PC-3 (cell line): ENCODE data around the gene CLASP1. TPM values are rescaled to one million over a fixed set of nuclear protein-coding genes. Genes with fewer than 3 reads are reported as not detected.

Experiments used
- ATAC-seq: fragments of 200-7000 bp; cut with Tn5 transposase; 2 replicates; pipeline ENCODE4 v1.9.1; 2020; ENCODE audit warnings: mild to moderate bottlenecking, moderate library complexity
- BruUV-seq: library from RNA; stranded (reverse); fragments of 400-500 nt; replicated peaks from 2 replicates; lab custom pipeline; 2021; lab: Mats Ljungman, UMichigan
- CTCF ChIA-PET: fragments of 300-600 bp; sonication (Branson Sonifier 250); formaldehyde crosslinking; loops from one replicate; lab custom pipeline; 2022; ENCODE audit warnings: antibody characterized with exemption; lab: Charles Lee
- POLR2A ChIA-PET: fragments of 300-600 bp; sonication (Branson Sonifier 250); formaldehyde crosslinking; loops from one replicate; lab custom pipeline; 2022; ENCODE audit warnings: antibody characterized with exemption; ENCODE audit not compliant: unreplicated experiment; lab: Charles Lee
- DNase-seq: peaks from one replicate; pipeline ENCODE4 v3.0.0-alpha.2; 2015
- H2AFZ ChIP-seq: fragments of 300-600 bp; sonication (generic); 2 replicates; pipeline ENCODE4 v1.6.0; 2016; ENCODE audit warnings: antibody characterized with exemption, low read length
- H3F3A ChIP-seq: fragments of 300-600 bp; sonication (generic); one replicate; pipeline ENCODE4 v1.6.0; 2017; ENCODE audit warnings: antibody characterized with exemption, low read length, control low read depth, mild to moderate bottlenecking; ENCODE audit not compliant: unreplicated experiment
- H3K27ac ChIP-seq: fragments of 300-600 bp; sonication (generic); 2 replicates; pipeline ENCODE4 v1.5.1; 2016; ENCODE audit warnings: mild to moderate bottlenecking, low read length
- H3K27me3 ChIP-seq: fragments of 300-600 bp; sonication (generic); 2 replicates; pipeline ENCODE4 v1.6.1; 2016; ENCODE audit warnings: low read length, mixed read lengths
- H3K36me3 ChIP-seq: fragments of 300-600 bp; sonication (generic); 2 replicates; pipeline ENCODE4 v1.6.1; 2016; ENCODE audit warnings: low read depth, mixed run types, low read length, mixed read lengths
- H3K4me1 ChIP-seq: fragments of 300-600 bp; sonication (generic); 2 replicates; pipeline ENCODE4 v1.5.1; 2016; ENCODE audit warnings: low read length; ENCODE audit not compliant: insufficient read depth
- H3K4me2 ChIP-seq: fragments of 300-600 bp; sonication (generic); 2 replicates; pipeline ENCODE4 v1.6.0; 2016; ENCODE audit warnings: low read length
- H3K4me3 ChIP-seq: fragments of 300-600 bp; sonication (generic); 2 replicates; pipeline ENCODE4 v1.5.1; 2016; ENCODE audit warnings: mild to moderate bottlenecking, low read length, mixed read lengths
- H3K79me2 ChIP-seq: fragments of 300-600 bp; sonication (generic); 2 replicates; pipeline ENCODE4 v1.6.1; 2017; ENCODE audit warnings: low read length, mixed read lengths
- H3K9ac ChIP-seq: fragments of 300-600 bp; sonication (generic); 2 replicates; pipeline ENCODE4 v1.6.0; 2016; ENCODE audit warnings: mild to moderate bottlenecking, low read length
- H3K9me2 ChIP-seq: fragments of 300-600 bp; sonication (generic); replicated peaks from 2 replicates; pipeline ENCODE4 v1.6.1; 2016; ENCODE audit warnings: mixed run types, low read length, mixed read lengths
- H3K9me3 ChIP-seq: fragments of 300-600 bp; sonication (generic); 2 replicates; pipeline ENCODE4 v1.6.1; 2016; ENCODE audit warnings: low read length, mixed read lengths
- H4K20me1 ChIP-seq: fragments of 300-600 bp; sonication (generic); 2 replicates; pipeline ENCODE4 v1.6.1; 2016; ENCODE audit warnings: low read length, mixed read lengths
- CTCF ChIP-seq: fragments of 300-600 bp; sonication (generic); conservative IDR thresholded peaks from 2 replicates; pipeline ENCODE4 v1.5.1; 2017; ENCODE audit warnings: antibody characterized with exemption, low read depth, mild to moderate bottlenecking, low read length
- EZH2 ChIP-seq: fragments of 300-600 bp; sonication (generic); IDR thresholded peaks from one replicate; pipeline ENCODE4 v1.6.1; 2017; ENCODE audit warnings: antibody characterized with exemption, mild to moderate bottlenecking, low read length; ENCODE audit not compliant: unreplicated experiment
- EZH2phosphoT487 ChIP-seq: fragments of 300-600 bp; sonication (generic); IDR thresholded peaks from 2 replicates; pipeline ENCODE4 v1.6.1; 2018; ENCODE audit warnings: mild to moderate bottlenecking, antibody characterized with exemption, low read length, borderline replicate concordance
- intact Hi-C: fragments of 100-400 bp; cut with micrococcal nuclease; formaldehyde crosslinking; loops from 2 replicates; pipeline ENCODE4 v1.9.0; 2023
- total RNA-seq: library from RNA; depleted of rRNA; stranded (reverse); fragments of >200 nt; gene quantifications from 2 replicates; pipeline ENCODE4 v1.2.3, GENCODE V29; 2014

CLASP1 gene
- total RNA-seq, 1 experiment from 2014 or later = 24.3 TPM

DNA sequence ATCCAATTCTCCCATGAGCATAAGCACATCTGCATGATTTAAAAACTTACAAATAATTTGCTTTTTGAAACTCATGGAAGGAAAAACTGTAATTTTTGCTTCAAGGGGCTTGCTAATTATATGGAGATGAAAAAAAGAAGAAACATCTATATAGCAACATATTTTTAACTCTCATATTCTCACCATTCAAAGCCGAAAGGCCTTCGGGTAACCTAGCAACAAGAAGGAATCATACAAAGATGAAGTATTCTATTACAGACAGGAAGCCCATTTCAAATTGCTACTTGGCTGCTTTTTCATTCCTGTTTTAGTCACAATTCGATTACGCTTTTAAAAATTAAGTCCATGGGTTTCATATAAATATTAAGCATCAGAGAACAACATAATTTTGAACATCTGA, 157.7 kb downstream of the CLASP1 start:
- TF ChIP-seq CTCF = no peak
- no peak for TF ChIP-seq EZH2phosphoT487
- no peak for TF ChIP-seq EZH2
- H3K27me3 ChIP-seq = no peaks in the 10 kb centered on the region
- H3K9me2 ChIP-seq = no peaks in the 10 kb centered on the region
- DNase-seq (no peak), ATAC-seq (no peak)
- no peak overlapping the region for H3K4me3 ChIP-seq
- no peak overlapping the region for H2AFZ ChIP-seq
- H3F3A ChIP-seq = no peaks in the 10 kb centered on the region
- ChIA-PET CTCF (no interaction called here), POLR2A (no interaction called here)
- no peaks in the 10 kb centered on the region for H3K36me3 ChIP-seq
- H3K79me2 ChIP-seq = no peaks in the 10 kb centered on the region; the same call in 1 of the 2 replicates
- intact Hi-C loops = no loop called here
- BruUV-seq = no TSS peak
- H3K9ac ChIP-seq = no peak overlapping the region
- peaks cover 8% of the 10 kb centered on the region for H3K4me1 ChIP-seq
- H3K27ac ChIP-seq = no peak overlapping the region
- H4K20me1 ChIP-seq = no peaks in the 10 kb centered on the region
- H3K4me2 ChIP-seq = no peak overlapping the region
- no peaks in the 10 kb centered on the region for H3K9me3 ChIP-seq

- H3K4me3 ChIP-seq = no peak overlapping the region
- no TSS peak for BruUV-seq
- ChIA-PET POLR2A (no interaction called here), CTCF (no interaction called here)
- H3K79me2 ChIP-seq = peaks cover 3% of the 10 kb centered on the region; the same call in 1 of the 2 replicates
- H3K9ac ChIP-seq = no peak overlapping the region
- H3K9me3 ChIP-seq = no peaks in the 10 kb centered on the region
- H3K27ac ChIP-seq = no peak overlapping the region
- TF ChIP-seq CTCF (no peak), EZH2phosphoT487 (no peak), EZH2 (no peak)
- H3K4me1 ChIP-seq = peaks cover 15% of the 10 kb centered on the region
- no peaks in the 10 kb centered on the region for H3K27me3 ChIP-seq
- no peaks in the 10 kb centered on the region for H3K9me2 ChIP-seq
- DNase-seq = no peak
- H3K36me3 ChIP-seq = no peaks in the 10 kb centered on the region
- H4K20me1 ChIP-seq = no peaks in the 10 kb centered on the region
- no peak overlapping the region for H3K4me2 ChIP-seq
- no peak for ATAC-seq
- H2AFZ ChIP-seq = no peak overlapping the region
- intact Hi-C loops = no loop called here
- no peaks in the 10 kb centered on the region for H3F3A ChIP-seq
These were observed 158.6 kb downstream of the CLASP1 start for GRCh38 chr2:121490584-121491133.

GRCh38 chr2:121489911-121490583, 159.2 kb downstream of the CLASP1 start:
- H3K9me3 ChIP-seq = no peaks in the 10 kb centered on the region
- intact Hi-C loops = no loop called here
- no peak overlapping the region for H2AFZ ChIP-seq
- H3K4me1 ChIP-seq = peaks cover 22% of the 10 kb centered on the region
- no peaks in the 10 kb centered on the region for H3F3A ChIP-seq
- DNase-seq (no peak), ATAC-seq (no peak)
- H3K9ac ChIP-seq = no peak overlapping the region
- H3K4me2 ChIP-seq = no peak overlapping the region
- H4K20me1 ChIP-seq = no peaks in the 10 kb centered on the region
- no peaks in the 10 kb centered on the region for H3K27me3 ChIP-seq
- ChIA-PET CTCF (no interaction called here), POLR2A (no interaction called here)
- no peak overlapping the region for H3K27ac ChIP-seq
- BruUV-seq = no TSS peak
- no peaks in the 10 kb centered on the region for H3K9me2 ChIP-seq
- no peaks in the 10 kb centered on the region for H3K36me3 ChIP-seq
- H3K79me2 ChIP-seq = peaks cover 3% of the 10 kb centered on the region; the same call in 1 of the 2 replicates
- TF ChIP-seq EZH2phosphoT487 (no peak), CTCF (no peak), EZH2 (no peak)
- no peak overlapping the region for H3K4me3 ChIP-seq
